Left renal pelvis (tissue), 4 donors: ENCODE data around the gene SMPX. TPM values are rescaled to one million over a fixed set of nuclear protein-coding genes. Genes with fewer than 3 reads are reported as not detected.

ENCODE experiments used
- DNase-seq, 4 donors: peaks; one replicate each; pipeline ENCODE4 v3.0.0-alpha.2; 2013; ENCODE audit warnings: low read depth in 4 of 4, low spot score in 3 of 4
- polyA plus RNA-seq, 4 donors: library from polyadenylated mRNA; unstranded; fragments of 120-200 nt; gene quantifications; one replicate each; pipeline ENCODE4 v1.2.1, GENCODE V29; 2013; ENCODE audit not compliant: insufficient read length in 4 of 4

The SMPX gene
- polyA plus RNA-seq, 4 donors, result 0.27 to 0.32 TPM; not detected in 2

- DNase-seq, result no peak
Observed at GRCh38 chrX:21745756-21746155, 12.2 kb downstream of the SMPX start.

GRCh38 chrX:21744721-21745120 lies 13.2 kb downstream of the SMPX start:
- no peak for DNase-seq

GRCh38 chrX:21744060-21744459 lies 13.9 kb downstream of the SMPX start:
- DNase-seq, result no peak

GRCh38 chrX:21741869-21742701 lies 15.8 kb downstream of the SMPX start:
- no peak for DNase-seq

- DNase-seq, result no peak
Observed at GRCh38 chrX:21741364-21741763, 16.6 kb downstream of the SMPX start.

- no peak for DNase-seq
Observed at GRCh38 chrX:21740329-21741274, 17.3 kb downstream of the SMPX start.

- no peak for DNase-seq
Observed at GRCh38 chrX:21738950-21739287, 19.0 kb downstream of the SMPX start.

GRCh38 chrX:21738210-21738949 lies 19.5 kb downstream of the SMPX start:
- peak in 1 of 4 donors; percentile 41 for DNase-seq

- DNase-seq, result no peak
Observed at GRCh38 chrX:21735768-21736127, 22.2 kb downstream of the SMPX start.

GRCh38 chrX:21735038-21735767 lies 22.7 kb downstream of the SMPX start:
- DNase-seq, result no peak

GRCh38 chrX:21734175-21734574 lies 23.7 kb downstream of the SMPX start:
- no peak for DNase-seq

- no peak for DNase-seq
Observed at GRCh38 chrX:21733705-21734104, 24.2 kb downstream of the SMPX start.

- DNase-seq, result no peak
Observed at GRCh38 chrX:21730026-21730425, 27.9 kb downstream of the SMPX start.

- no peak for DNase-seq
Observed at GRCh38 chrX:21728276-21728968, 29.5 kb downstream of the SMPX start.

- DNase-seq, result no peak
Observed at GRCh38 chrX:21725916-21726315, 32.0 kb downstream of the SMPX start.

- DNase-seq, result no peak
Observed at GRCh38 chrX:21725496-21725895, 32.4 kb downstream of the SMPX start.

- no peak for DNase-seq
Observed at GRCh38 chrX:21723814-21724213, 34.1 kb downstream of the SMPX start.

- DNase-seq, result no peak
Observed at GRCh38 chrX:21723084-21723483, 34.8 kb downstream of the SMPX start.

GRCh38 chrX:21721195-21721594 lies 36.7 kb downstream of the SMPX start:
- DNase-seq, result no peak

GRCh38 chrX:21718575-21718974 lies 39.3 kb downstream of the SMPX start:
- DNase-seq, result no peak
